ENCODE data around the gene KCNIP3.

KCNIP3 gene

GRCh38 chr2:95296880-95297487, at the start of gene KCNIP3:
KCNIP3 (plus strand) TSS chr2:95297347; CDS start chr2:95297439, 92 bp downstream.
- H3K4me3 ChIP-seq (ENCODE audit: low read depth, low read length) = no peak within 1 kb of the TSS
- DNase-seq (ENCODE audit: low read depth) = no peak
- no peak for TF ChIP-seq CTCF (IDR thresholded peaks at IDR 0.05; ENCODE audit: low read depth, low read length, missing control alignments)

DNA sequence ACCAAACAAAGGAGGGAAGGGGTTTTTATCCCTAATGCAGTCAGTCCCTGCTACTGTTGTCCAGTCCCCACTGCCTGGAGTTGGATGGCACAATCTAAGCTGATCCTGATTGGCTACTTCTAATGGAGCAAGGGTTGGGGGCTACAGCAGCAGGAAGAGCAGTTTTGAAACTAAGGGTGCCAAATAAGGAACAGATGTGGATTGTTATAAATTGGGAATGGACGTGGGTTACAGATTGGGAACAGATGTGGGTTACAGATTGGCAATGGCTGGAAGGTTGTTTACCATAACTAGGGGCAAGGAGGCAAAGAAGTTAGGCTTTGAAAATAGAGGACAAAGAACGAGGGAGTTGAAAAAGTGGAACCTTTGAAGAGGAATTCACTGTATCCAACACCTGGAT, 38.9 kb upstream of the KCNIP3 start:
- no peak for DNase-seq (ENCODE audit: low read depth)
- H3K4me3 ChIP-seq (ENCODE audit: low read depth, low read length) = no peak overlapping the region
- no peak for TF ChIP-seq CTCF (IDR thresholded peaks at IDR 0.05; ENCODE audit: low read depth, low read length, missing control alignments)

GRCh38 chr2:95260028-95261023, 36.8 kb upstream of the KCNIP3 start:
- DNase-seq (ENCODE audit: low read depth) = no peak
- H3K4me3 ChIP-seq (ENCODE audit: low read depth, low read length) = no peak overlapping the region
- TF ChIP-seq CTCF (IDR thresholded peaks at IDR 0.05; ENCODE audit: low read depth, low read length, missing control alignments) = no peak

- no peak for DNase-seq (ENCODE audit: low read depth)
- no peak overlapping the region for H3K4me3 ChIP-seq (ENCODE audit: low read depth, low read length)
- TF ChIP-seq CTCF (IDR thresholded peaks at IDR 0.05; ENCODE audit: low read depth, low read length, missing control alignments) = no peak
Observed at GRCh38 chr2:95261602-95262001, 35.5 kb upstream of the KCNIP3 start.

DNA sequence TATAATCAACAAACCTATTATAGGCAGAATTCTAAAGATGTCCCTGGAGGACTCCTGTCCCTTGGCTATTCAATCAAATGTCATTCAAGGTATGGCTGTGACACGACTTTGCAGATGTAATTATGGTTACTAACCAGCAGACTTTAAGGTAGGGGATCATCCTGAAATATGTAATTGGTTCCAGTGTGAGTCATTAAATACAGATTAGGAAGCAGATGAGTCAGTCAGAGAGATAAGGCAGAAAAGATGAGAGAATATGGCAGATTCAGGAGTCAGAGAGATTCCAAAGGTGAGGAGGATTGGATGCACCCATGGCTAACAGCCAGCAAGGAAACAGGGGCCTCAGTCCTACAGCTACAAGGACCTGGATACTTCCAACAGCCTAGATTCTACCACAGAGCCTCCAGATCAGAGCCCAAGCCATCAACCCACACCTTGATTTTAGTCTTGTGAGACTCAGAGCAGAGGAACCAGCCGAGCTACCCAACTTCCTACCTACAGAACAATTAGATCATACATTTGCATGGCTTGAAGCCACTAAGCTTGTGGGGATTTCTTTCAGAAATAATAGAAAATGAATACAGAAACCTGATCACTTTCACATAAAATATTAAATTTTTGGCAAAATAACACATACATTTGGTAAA, 34.1 kb upstream of the KCNIP3 start:
- H3K4me3 ChIP-seq (ENCODE audit: low read depth, low read length) = no peak overlapping the region
- DNase-seq (ENCODE audit: low read depth) = no peak
- no peak for TF ChIP-seq CTCF (IDR thresholded peaks at IDR 0.05; ENCODE audit: low read depth, low read length, missing control alignments)

- no peak overlapping the region for H3K4me3 ChIP-seq (ENCODE audit: low read depth, low read length)
- TF ChIP-seq CTCF (IDR thresholded peaks at IDR 0.05; ENCODE audit: low read depth, low read length, missing control alignments) = no peak
- no peak for DNase-seq (ENCODE audit: low read depth)
Observed at GRCh38 chr2:95264624-95265023, 32.5 kb upstream of the KCNIP3 start.
